HG03060 (cell line): ENCODE data around the gene GMPR.
"Not testable (repeated sequence)": the region's sequence is repeated elsewhere in the genome, so short reads cannot be mapped to it uniquely, and the experiment has no call there.

Experiments used
- ATAC-seq: cut with Tn5 transposase; IDR thresholded peaks from one replicate; pipeline ENCODE4 v1.9.1; 2021; ENCODE audit warnings: low read depth, moderate number of reproducible peaks; ENCODE audit not compliant: unreplicated experiment

Gene GMPR

DNA sequence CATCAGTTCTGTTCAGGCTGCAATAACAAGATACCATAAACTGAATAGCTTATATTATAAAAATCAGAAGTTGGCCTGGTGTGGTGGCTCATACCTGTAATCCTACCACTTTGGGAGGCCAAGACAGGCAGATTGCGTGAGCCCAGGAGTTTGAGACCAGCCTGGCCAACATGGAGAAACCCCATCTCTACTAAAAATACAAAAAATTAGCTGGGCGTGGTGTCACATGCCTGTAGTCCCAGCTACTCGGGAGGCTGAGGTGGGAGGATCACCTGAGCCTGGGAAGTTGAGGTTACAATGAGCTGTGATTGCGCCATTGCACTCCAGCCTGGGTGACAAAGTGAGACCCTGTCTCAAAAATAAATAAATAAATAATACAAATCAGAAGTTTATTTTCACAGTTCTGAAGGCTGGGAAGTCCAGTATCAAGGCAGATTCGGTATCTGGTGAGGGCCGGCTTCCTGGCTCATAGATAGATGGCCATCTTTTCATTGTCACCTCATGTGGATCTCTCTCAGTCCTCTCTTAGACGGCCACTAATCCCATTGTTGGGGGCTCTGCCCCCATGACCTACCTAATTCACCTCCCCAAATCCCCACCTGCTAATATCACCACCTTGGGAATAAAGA lies 31.2 kb downstream of the GMPR start:
- ATAC-seq = not testable (repeated sequence)

- no peak for ATAC-seq
Observed at GRCh38 chr6:16270178-16270794, 31.9 kb downstream of the GMPR start.

- no peak for ATAC-seq
Observed at GRCh38 chr6:16271428-16271827, 33.0 kb downstream of the GMPR start.

GRCh38 chr6:16272201-16272600 lies 33.8 kb downstream of the GMPR start:
- ATAC-seq = no peak

- no peak for ATAC-seq
Observed at GRCh38 chr6:16273256-16273655, 34.9 kb downstream of the GMPR start.

DNA sequence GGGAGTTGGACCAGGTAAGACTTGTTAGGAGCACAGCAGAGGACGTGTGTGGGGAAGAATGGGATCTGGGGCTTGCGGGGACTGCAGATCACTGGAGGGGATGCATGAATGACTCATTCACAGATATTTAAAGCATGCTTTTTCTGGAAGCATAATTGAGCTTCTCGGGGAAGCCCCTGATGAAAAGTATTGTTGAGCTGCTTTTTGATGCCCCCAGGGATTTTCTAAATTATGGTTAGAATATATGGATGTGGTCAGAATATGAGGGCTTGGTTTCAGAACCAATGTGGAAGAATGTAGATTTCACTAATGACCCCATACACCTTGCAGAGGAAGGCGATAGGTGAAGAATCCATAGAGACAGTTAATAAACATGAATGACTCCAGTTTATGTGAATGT lies 36.1 kb downstream of the GMPR start:
- ATAC-seq = no peak

- no peak for ATAC-seq
Observed at GRCh38 chr6:16274885-16275589, 36.6 kb downstream of the GMPR start.

DNA sequence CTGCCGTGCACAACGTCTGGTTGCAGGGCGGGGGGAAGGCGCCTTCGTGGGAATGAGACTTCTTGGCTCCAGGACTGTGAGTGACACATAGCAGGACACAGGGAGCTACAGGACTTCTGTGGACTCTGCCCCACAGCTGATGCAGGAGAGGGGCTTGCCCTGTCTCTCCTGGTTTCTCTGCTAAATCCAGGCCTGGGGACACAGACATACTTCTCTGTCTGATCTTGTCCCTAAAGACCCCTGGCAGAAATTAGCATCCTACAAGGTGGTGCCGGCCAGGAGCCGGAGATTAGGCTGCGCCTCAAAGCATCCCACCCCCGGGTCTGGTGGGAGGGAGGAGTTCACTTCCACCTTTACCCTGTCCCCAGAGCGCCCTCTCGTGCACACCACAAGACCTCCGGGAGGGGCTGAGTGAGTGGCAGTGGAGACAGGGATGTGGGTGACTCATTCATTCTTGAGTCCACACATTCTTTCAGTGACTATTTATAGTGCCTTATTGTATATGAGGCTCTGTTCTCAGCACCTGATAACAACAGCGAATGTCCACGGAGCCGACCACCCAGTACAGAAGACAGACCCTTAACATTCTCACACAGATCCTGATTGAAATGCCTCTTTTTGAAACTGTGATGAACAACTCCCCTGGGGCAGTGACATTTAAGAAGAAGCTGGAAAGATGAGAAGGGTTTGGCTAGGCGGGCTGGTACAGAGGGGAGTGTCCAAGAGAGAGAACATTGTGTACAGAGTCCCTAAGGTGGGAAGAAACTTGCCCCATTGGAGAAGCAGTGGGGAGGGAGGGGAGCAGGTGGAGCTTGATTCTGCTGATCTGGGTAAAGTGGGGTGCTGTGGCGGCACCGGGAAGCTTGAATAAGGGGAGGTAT lies 39.0 kb downstream of the GMPR start:
- ATAC-seq = no peak

DNA sequence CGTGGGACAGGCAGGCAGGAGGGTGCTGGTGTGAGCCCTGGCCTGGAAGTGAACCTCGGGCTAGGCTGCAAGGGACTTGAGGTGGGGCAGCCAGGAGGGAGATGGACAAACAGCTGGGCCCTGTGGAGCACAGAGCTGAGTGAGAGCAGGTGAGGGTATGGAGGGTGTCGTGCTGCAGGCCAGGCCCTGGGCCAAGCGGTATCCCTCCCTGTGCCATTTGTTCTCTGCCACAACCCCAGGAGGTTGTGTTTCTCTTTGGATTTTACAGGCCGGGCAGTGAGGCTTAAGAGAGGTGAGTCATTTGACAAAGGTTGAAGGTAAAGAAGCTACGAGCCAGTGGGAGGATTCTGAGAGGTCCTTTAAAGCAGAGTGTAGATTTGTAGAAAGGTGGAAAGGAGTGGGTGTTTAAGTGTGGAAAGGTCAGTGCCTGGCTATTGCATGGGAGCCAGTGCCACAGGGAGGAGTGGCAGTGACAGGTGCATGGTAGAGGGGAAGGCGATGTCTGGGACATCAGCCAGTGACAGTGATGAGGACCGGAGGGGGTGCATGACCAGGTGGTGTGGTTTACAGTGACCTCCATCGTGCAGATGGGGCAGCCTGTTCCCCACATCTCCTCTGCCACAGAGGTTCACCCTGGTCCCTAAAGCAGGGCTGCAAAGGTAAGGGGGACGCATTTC lies 39.8 kb downstream of the GMPR start:
- no peak for ATAC-seq

- ATAC-seq = no peak
Observed at GRCh38 chr6:16278750-16279149, 40.4 kb downstream of the GMPR start.

- ATAC-seq = no peak
Observed at GRCh38 chr6:16279243-16279642, 40.9 kb downstream of the GMPR start.

- no peak for ATAC-seq
Observed at GRCh38 chr6:16282370-16282769, 44.0 kb downstream of the GMPR start.

DNA sequence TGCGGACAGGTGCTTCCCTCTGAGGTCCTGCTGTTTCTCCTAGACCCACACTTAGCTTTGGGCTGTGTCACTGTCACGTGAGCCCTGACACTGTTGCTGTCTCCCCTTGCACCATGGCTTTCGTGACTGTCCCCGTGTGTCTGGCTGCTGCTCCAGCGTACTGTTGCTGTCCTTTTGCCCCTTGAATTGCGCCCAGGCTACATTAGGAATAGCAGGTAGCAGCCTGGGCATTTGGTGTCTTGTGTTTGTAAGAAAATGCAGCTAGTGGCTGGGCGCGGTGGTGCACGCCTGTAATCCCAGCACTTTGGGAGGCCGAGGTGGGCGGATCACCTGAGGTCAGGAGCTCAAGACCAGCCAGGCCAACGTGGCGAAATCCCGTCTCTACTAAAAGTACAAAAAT lies 46.1 kb downstream of the GMPR start:
- ATAC-seq = no peak

DNA sequence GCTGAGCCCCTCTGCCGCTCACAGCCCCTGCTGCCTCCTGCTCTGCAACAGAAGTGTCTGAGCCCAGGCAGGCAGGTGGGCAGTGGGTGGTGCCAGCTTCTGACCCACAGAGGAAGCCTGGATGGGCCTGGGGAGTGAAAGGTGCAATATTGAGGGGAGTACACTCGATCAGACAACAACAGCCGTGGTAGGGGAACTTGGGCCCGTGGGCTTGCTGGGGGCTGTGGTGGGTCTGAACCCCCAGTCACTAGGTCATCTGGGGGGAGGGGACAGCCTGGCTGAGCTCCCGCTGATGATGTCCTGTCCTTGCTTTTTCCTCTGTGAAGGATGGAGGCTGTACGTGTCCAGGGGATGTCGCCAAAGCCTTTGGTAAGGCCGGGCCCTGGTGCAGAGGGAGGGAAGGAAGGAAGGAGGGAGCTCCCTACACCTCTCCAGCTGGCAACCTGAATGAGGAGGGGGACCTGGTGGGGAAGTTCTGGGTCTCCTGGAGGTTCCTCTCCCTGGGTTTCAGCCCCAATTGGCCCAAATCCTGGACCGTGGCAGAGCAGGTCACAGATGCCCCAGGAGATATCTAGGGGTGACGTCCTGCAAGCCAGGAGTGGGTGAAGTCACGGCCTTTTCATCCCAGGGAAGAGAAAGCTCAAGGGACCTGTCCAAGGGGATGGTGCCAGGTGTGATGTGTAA lies 47.2 kb downstream of the GMPR start:
- ATAC-seq = no peak

DNA sequence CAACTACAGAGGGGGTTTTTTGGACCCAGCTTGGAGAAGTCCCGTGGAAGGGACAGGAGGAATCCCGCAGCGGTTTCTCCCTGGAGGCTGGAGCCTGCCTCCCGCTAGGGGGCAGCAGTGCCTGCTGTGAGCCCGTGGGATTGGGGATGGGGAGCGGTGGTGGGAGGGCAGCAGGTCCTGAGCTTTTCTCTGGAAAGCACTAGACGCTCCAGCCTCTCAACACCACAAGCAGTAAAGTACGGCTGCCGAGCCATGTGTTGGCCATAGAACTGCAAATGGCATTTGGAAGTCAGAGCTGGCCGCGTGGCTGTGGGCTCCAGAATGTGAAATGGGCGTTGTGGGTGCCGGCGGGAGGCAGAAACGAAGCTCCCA lies 47.8 kb downstream of the GMPR start:
- ATAC-seq = no peak

DNA sequence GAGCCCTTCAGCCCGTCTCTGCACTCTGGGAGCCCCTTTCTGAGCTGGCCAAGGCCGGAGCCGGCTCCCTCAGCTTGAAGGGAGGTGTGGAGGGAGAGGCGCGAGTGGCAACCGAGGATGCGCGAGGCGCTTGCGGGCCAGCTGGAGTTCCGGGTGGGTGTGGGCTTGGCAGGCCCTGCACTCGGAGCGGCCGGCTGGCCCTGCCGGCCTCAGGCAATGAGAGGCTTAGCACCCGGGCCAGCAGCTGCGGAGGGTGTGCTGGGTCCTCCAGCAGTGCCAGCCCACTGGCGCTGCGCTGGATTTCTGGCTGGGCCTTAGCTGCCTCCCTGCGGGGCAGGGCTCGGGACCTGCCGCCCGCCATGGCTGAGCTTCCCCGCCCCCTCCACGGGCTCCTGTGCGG lies 49.8 kb downstream of the GMPR start:
- ATAC-seq = no peak

- ATAC-seq = no peak
Observed at GRCh38 chr6:16291739-16292138, 53.4 kb downstream of the GMPR start.

GRCh38 chr6:16292432-16292831 lies 54.0 kb downstream of the GMPR start:
- no peak for ATAC-seq

DNA sequence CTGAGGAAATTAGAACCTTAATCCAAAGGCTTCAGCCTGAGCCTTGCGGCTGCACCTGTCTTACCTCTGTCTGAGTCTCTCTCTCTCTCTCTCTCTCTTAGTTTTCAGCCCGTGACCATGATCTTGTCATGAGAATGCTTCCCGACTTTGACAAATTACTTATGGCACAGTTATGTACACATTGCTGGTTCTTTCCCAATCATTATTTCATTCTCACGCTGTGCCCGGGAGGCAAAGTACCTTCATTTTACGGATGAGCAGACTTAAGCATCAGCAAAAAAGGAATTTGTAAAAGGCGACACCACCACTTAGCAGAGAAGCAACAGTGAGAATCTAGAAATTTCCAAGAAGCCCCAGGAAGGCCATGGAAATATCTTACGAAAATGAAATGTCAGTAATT lies 54.6 kb downstream of the GMPR start:
- ATAC-seq = no peak

DNA sequence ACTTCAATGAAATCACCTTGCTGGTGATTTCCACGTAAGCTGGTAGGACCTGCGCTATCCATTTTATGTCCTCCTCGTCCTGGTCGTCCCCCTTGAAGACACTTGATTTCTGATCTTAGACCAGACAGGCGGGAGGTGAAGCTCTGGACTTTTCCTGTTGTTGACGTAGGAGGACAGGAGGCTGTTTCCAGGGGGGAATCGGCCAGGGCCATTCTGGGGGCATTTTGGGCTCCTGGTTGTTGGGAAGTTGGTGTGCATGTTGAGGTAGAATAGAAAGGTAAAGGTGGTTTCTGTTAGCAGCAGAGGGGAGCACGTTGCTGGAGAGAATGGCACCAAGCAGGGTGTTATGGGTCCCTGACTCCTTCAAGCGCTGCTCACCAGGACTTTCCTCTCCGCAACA lies 56.0 kb downstream of the GMPR start:
- no peak for ATAC-seq
